GM15510 (cell line): ENCODE data around the gene TRIM66.

Source experiments
- POLR2A ChIP-seq: IDR thresholded peaks from 3 replicates; pipeline ENCODE4 v1.6.1; 2011; ENCODE audit warnings: borderline replicate concordance; ENCODE audit not compliant: insufficient read length; ENCODE audit errors: extremely low read depth

Gene TRIM66

DNA sequence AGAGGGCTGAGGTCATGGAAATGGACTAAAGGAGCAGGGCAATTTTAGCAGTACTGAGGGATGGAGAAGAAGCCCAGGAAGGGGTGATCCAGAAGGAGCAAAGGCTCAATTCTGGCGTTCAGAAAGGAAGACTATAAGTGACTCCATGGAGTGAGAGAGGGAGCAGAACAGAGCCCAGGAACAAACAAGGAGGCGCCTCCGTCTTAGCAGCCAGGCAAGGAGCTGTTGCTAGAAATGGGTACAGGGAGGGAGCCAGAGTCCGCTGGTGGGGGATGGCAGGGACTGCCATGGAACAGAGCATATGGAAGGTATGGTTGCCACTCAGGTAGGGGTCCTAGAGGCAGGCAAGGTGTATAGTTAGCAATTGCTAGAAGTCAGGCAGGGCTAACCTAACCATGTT, 68.0 kb downstream of the TRIM66 start:
- no peak for TF ChIP-seq POLR2A

GRCh38 chr11:8613036-8613435, 69.4 kb downstream of the TRIM66 start:
- TF ChIP-seq POLR2A: no peak

- TF ChIP-seq POLR2A: no peak
Measured at GRCh38 chr11:8612522-8612921, 69.9 kb downstream of the TRIM66 start.

DNA sequence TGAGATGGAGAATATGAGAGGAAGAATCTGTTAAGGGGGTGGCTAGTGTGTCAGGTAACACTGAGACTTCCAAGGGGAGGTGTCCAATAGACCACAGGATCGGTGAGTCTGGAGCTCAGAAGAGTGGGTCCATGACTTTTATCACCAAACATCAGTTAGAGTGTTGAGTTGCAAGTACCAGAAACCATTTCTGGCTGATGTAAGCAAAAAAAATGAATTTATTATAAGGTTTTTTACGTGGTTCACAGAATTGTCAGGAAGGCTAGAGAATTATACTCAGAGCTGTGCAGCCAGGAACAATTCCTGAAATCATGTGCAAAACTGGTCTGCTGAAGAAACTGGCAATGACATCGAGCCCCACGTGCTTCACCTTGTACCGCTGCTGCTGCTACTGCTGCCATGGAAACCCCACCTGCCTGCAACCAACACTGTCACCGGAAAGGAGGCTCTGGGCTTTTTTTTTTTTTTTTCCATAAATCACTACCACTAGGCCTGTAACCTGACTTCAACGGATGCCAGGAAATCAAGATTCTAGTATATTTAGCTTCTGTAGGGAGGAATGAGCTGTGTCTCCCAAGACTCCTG, 71.8 kb downstream of the TRIM66 start:
- TF ChIP-seq POLR2A: no peak

DNA sequence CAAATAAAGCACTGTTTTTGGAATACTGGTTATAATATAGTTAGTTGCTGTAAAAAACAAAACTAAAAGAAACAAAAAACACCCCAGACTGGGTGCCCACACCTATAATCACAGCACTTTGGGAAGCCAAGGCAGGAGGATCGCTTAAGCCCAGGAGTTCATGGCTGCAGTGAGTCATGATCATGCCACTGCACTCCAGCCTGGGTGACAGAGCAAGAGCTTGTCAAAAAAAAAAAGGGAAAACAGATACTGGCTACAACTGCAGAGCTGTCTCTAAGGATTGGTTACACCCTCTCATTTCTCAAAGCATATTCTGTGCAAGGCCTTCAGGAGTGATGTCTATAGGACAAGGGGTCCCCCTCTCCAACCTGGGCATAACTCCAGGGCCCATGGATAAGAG, 73.8 kb downstream of the TRIM66 start:
- no peak for TF ChIP-seq POLR2A

DNA sequence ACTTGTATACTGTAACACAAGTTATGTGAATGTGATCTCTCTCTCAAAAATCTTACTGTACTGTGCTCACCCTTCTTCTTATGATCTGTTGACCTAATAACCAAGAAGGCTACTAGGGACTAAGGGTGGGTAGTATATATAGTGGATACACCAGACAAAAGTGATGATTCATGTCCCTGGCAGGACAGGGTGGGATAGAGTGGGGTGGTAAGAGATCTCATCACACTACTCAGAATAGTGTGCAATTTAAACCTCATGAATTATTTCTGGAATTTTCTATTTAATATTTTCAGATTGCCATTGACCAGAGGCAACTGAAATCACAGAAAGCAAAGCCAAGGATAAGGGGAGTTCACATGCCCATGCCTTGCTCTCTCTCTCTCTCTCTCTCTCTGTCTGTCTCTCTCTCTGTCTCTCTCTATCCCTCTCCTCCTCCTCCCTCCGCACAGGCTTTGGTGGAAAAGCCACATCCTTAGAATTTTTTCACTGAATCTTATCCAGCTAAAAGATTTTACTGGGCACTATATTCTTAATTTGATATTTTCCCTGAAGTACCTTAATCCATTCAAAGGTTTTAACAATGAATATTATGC, 76.4 kb downstream of the TRIM66 start:
- TF ChIP-seq POLR2A: no peak

- no peak for TF ChIP-seq POLR2A
Measured at GRCh38 chr11:8604078-8604723, 78.3 kb downstream of the TRIM66 start.

- no peak for TF ChIP-seq POLR2A
Measured at GRCh38 chr11:8603696-8604077, 78.8 kb downstream of the TRIM66 start.

DNA sequence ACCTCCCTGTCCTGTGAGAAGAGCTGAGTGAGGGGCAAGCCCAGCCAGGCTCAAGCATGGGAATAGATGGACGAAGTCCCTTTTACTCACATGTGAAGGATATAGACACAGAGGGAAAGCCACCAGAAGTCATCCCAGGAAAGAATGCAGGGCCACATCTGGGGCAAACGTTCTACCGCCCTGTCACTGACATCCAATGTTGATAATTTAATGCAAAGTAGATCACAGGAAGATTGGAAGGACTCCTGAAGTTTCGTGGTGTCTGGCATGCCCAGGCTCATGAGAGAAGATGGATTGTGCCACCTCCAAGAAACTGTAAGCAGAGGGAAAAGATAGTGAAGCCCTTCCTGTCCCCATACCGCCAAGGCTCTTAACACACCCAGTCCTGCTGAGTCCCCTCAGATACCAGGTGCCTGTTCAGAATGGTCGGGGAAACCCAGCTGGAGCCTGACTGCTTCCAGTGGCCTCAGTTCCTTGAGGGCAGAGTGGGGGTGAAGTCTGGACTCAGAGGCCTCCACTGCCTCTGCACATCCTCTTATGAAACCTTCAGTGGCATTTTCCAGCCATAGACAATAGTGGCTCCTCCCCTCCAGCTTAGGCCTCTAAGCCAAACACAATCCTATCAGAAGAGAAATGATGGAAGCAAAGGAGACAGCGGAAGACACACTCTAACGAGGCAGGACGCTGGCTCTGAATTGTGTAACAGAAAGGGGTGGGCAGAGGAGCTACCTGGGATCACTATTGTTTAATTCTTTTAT, 80.9 kb downstream of the TRIM66 start:
- TF ChIP-seq POLR2A: no peak

DNA sequence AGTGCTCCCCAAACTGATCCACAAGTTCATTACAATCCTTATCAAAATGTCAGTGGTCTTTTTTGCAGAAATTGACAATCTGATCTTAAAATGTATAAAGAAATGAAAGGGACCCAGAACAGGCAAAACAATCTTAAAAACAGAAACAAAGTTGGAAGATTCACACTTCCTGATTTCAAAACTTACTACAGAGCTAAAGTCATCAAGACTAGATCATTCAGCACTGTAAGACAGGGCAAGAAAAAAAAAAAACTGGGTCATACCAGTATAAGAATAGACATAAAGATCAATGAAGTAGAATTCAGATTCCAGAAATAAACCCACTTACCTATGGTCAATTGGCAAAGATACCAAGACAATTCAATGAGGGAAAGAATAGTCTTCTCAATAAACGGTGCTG, 84.0 kb downstream of the TRIM66 start:
- no peak for TF ChIP-seq POLR2A

GRCh38 chr11:8597182-8597581, 85.3 kb downstream of the TRIM66 start:
- no peak for TF ChIP-seq POLR2A

DNA sequence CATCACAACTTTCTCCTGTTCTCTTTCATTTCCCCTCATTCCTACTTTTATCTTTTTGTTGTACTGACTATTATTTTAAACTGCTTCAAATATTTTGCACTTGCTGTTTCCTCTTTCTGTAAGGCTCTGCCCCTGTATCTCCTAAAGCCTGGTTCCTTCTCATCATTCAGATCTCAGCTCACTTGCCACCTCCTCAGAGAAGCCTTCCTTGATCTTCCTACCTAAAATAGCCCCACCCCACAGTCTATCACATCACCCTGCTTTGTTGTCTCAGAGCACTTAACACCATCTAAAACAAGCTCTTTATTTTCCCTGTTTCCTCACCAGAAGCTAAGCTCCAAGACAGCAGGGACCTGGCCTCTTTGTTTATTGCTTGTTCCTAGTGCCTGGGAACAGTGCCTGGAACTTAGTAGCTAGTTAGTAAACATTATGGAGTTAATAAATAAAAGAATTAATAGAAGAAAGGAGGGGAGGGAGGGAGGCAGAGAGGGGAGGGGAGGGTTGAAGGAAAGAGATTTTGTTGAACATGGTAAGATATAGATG, 85.9 kb downstream of the TRIM66 start:
- no peak for TF ChIP-seq POLR2A

- peak; percentile 47 for TF ChIP-seq POLR2A
Measured at GRCh38 chr11:8593935-8594909, 88.2 kb downstream of the TRIM66 start, which contains the start of gene STK33. Gene STK33, minus strand, starts transcription at chr11:8594228. Its CDS starts 119,323 bp downstream, at chr11:8474905.

DNA sequence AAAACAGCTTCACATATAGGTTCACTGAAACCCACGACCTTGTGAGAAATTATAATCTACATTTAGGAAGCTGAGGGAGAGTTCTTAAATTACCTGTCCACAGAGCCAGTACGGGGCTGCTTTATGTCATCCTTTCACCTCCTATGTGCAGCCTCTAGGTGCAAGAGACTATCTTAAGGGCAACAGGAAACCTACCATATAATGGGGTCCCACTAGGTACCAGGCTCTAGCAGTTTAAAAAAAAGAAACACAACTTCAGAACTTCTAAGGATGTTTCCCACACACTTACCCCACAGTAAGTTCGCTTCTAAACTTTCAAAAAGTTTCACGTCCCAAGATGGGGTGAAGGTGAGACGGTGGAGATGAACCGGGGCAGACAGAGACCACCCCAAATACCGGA, 89.0 kb downstream of the TRIM66 start:
- TF ChIP-seq POLR2A: no peak
